ENCODE measurements around the gene ZSCAN20.

ZSCAN20 gene

DNA sequence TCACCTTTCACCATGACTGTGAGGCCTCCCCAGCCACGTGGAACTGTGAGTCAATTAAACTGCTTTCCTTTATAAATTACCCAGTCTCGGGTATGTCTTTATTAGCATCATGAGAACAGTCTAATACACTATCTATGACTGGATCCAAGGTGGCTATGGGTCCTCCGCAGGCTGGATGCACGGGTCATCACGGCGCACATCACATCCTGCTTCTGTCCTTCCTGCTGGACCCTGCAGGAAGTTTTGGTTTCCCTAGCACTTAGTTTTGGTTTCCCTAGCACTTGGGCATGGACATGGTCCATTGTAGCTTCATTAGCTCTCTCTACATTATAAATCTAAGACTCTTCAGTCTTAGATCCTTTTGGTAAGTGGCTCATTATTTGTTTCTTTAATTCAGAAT is 27.3 kb upstream of the ZSCAN20 start:
- DNase-seq: no peak

- no peak for DNase-seq
These were observed 25.9 kb upstream of the ZSCAN20 start for GRCh38 chr1:33446590-33446989.

- DNase-seq: no peak
These were observed 17.7 kb upstream of the ZSCAN20 start for GRCh38 chr1:33454646-33455282.

- no peak for DNase-seq
These were observed 16.6 kb upstream of the ZSCAN20 start for GRCh38 chr1:33455539-33456501.

DNA sequence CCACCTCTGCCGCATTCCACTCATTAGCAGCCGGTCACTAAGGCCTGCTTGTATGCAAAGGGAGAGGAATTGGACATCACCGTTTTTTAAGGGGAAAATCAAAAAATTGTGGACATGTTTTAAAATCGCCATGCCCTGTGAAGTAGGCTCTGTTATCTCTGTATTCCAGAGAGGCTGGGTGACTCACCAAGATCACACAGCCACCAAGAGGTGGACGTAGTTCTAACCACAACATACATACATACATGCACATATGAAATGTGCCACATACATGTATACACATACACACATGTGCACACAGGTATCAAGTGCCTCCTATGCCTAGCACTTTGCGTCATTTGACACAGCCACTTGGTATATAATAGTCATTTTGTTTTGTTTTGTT is 16.0 kb upstream of the ZSCAN20 start:
- DNase-seq: no peak

- DNase-seq: no peak
These were observed 12.8 kb upstream of the ZSCAN20 start for GRCh38 chr1:33459691-33460090.

DNA sequence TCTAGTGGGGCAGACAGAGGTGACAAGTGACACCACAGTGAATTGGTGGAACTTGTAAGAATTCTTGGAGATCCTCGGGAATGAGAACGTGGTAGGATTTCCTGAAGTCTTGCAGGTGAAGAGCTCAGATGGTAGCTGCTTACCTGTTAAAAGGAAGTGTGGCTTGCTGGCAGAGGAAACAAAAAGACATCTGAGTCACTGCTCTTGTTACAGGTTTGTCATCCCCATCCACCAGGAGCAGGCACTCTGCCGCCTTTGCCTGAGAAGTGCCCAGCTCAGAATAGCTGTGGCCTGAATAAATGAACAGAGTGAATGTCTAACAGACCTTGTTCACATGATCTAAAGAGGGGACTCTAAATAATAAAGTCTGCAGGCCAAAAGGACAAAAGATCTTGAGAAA is 12.3 kb upstream of the ZSCAN20 start:
- no peak for DNase-seq

DNA sequence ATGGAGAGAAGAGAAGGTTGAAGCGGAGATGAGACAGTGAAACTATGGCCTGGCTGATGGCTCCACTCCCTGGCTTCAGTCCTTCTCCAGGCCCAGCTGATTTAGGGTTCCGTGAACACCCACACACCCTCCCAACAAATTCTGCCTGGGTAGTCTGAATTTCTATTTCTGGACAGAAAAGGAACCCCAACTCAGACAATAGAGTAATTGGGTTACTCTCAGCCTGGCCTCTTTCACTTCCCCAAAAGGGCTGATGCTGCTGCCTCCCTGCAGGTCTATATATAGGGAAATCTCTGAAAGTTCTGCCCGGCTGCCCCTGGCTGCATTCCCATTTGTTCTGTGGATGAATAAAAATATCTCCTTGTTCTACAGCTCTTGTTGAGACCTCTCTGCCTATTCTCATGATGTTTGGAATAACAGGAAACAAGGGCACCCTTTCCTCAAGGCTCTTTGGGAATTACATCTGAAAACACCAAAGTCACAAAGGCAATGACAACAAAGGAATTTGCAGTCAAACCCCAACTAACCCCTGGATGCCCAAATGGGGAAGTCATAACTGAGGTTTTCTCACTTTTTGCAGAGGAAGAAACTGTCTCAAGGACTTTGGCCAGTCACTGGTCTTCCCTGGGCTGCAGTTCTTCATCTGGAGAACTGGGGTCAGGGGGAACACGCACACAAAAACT is 11.4 kb upstream of the ZSCAN20 start:
- no peak for DNase-seq

DNA sequence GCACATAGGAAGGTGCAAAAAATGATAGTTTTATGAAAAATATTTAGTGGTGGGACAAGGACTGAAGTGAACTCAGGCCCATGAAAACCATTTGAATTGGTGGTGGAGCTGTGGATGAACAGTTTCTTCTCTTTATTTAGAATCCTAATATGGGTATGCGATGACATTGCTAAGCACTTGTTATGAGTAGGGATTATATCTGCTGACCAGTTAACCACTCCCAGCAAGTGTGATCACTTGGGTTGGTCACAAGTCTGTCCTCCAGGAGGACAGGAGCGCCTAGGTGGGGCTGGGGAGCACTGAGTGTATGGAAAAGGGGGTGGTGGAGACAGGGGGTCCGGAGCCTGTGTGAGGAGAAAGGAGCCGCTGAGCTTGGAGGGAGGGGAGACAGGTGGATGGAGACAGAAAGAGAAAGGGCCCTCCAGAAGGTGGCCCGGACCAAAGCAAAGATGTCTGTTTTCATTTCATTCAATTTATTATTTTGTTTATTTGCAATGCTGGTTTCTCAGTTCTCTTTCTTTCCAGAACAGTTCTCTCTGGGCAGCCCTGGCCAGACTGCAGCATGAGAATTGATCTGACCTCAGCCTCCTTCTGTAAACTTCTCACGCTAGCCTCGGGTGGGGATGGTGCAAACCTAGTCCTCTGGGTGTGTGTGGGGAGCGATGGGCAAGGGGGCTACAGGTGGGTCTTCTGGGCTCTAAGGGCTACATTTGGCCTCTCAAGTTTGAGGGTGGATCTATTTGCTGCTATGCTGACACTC is 9.9 kb upstream of the ZSCAN20 start:
- no peak for DNase-seq

- DNase-seq: no peak
These were observed 7.9 kb upstream of the ZSCAN20 start for GRCh38 chr1:33464552-33464951.

DNA sequence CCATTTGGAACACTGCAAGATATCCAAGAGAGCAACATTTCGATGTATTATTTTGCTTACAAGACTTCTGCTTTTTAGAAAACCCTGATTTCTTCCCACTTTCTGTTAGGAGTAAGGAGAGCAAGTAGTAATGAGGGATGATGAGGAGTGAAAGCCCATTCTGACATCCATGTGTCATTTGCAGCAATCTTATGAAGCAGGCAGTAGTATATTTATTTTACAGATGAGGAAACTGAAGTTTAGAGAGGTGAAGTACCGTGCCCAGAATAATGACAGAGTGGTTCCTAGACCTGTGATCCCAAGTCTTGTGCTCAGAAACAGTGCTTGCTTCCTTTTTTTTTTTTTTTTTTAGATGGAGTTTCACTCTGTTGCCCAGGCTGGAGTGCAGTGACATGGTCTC is 7.1 kb upstream of the ZSCAN20 start:
- DNase-seq: no peak

GRCh38 chr1:33466159-33466558 is 6.3 kb upstream of the ZSCAN20 start:
- no peak for DNase-seq

GRCh38 chr1:33468011-33468410 is 4.4 kb upstream of the ZSCAN20 start:
- no peak for DNase-seq

GRCh38 chr1:33468531-33468930 is 3.9 kb upstream of the ZSCAN20 start:
- no peak for DNase-seq

DNA sequence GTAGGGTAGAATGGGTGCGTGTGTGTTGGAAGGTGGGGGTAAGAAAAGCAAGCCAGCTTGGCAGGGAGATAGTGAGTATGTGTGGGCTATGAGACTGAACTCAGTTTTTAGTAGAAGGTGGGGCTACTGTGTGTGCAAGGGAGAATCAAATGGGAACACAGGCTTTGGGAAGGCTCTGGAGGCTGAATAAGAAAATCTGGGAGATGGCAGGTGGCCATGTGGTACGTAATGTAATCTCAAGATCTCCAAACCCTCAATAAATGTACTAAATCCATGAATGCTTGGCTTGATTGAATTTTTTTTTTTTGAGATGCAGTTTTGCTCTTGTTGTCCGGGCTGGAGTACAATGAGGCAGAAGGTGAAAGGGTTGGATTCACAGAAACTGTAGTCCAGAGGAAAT is 3.5 kb upstream of the ZSCAN20 start:
- no peak for DNase-seq

GRCh38 chr1:33469691-33470090 is 2.8 kb upstream of the ZSCAN20 start:
- no peak for DNase-seq

DNA sequence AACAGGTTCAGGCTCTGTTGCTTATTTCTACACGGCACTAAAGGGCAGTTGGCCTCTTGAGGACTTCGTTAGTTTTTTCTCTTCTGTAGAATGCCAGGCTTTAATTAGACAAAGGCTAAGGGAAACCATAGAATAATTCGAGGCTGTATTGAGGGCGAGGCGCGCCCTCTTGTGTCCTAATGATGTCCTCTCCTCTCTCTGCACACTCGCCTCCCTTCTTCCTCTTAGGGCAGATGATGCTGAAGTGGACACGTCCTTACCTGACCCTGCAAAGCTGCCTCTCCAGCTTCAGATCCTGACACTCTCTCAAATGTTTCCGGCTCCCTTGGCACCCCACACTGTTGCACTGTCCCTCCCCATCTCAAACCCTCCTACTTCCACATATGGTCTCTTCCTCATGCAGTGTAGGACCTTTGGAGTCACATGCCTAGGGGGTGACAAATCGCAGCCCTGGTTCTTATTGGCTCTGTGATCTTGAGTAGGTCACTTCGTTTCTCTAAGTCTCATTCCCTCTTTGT is 1.9 kb upstream of the ZSCAN20 start:
- DNase-seq: peak; percentile 25

DNA sequence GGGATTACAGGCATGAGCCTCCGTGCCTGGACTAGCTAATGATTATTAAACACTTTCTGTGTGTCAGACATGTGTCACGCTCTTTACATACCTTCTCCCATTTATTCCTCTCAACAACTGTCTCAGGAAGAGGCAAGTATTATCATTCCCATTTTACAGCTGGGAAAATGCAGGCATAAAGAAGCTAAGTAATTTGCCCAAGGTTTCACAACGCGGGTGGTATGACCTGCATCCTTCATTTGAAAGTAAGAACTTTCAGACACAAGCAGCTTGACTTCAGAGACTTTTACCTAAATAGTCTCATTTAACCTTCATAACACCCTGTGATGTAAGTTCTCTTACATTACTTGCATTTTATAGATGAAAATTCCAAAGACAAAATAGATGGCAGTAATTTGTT is 1.0 kb upstream of the ZSCAN20 start:
- DNase-seq: no peak

DNA sequence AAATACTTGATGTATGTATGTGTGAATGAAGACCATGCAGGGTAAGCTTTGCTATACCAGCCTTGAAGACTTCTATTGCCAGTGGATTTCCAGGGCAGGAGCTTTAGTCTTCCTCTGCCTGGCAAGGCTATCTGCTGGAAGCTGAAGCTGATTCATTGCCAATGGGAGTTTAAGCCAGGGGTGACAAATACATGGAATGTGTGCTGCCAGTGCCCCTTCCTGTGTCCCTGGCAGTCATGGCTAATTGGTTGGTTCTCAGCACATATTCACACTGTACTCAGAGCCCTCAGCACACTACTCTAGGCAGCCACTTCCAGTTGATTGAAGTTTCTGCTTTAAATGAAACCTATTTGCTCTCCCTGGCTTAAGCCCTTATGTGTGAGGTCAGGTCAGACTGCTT is 1.5 kb downstream of the ZSCAN20 start:
- DNase-seq: no peak

GRCh38 chr1:33477451-33477850 is 5.0 kb downstream of the ZSCAN20 start:
- DNase-seq: no peak

DNA sequence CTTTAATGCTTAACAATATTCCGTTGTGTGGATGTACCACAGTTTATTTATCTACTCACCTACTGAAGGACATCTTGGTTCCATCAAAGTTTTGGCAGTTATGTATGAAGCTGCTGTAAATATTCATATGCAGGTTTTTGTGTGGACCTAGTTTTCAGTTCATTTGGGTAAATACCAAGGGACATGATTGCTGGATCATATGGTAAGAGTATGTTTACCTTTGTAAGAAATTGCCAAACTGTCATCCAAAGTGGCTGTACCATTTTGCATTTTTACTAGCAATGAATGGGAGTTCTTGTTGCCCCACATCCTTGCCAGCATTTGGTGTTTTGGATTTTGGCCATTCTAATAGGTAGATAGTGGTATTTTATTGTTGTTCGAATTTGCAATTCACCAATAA is 10.0 kb downstream of the ZSCAN20 start:
- DNase-seq: no peak

- DNase-seq: no peak
These were observed 16.2 kb downstream of the ZSCAN20 start for GRCh38 chr1:33488624-33489023.

DNA sequence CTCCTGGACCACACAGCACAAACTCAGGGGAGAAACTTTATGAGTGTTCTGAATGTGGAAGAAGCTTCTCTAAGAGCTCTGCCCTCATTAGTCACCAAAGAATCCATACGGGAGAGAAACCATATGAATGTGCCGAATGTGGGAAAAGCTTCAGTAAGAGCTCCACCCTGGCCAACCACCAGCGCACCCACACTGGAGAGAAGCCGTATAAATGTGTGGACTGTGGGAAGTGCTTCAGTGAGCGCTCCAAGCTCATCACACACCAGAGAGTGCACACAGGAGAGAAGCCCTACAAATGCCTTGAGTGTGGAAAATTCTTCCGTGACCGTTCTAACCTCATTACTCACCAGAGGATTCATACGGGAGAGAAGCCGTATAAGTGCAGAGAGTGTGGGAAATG is 22.5 kb downstream of the ZSCAN20 start:
- DNase-seq: no peak
